Stimulated activated CD4-positive, alpha-beta T cell treated with anti-CD3 and anti-CD28 coated beads, Interleukin-12 subunit alpha, Interleukin-12 subunit beta, amount 100 ng/mL, for 24 hours (primary cell): ENCODE results near the gene MEGF6.
"Not testable (repeated sequence)": the region's sequence is repeated elsewhere in the genome, so short reads cannot be mapped to it uniquely, and the experiment has no call there.

Experiments used
- DNase-seq, 2 experiments: peaks; one replicate each; pipeline ENCODE4 v3.0.0-alpha.2; 2020; ENCODE audit warnings: low read depth in 2 of 2

Gene MEGF6

DNA sequence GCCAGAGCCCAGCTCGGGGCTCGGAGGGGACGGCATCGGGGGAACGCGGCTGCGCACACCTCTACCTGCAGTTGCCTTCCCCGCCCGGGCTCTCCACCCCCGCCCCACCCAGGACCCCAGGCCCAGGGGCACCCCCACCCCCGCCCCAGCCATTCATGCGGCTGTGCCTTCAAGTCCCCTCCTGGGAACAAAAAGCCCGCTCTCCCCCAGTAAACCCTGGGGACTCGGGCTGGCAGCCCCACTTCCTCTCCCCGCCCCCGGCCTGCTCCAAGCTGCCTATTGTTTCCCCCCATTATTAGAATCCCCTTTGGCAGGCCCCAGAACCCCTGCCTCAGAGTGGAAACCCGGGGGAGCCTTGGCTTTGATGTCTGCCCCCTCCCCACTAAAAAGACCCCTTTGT is 18.0 kb downstream of the MEGF6 start:
- DNase-seq = no peak

DNA sequence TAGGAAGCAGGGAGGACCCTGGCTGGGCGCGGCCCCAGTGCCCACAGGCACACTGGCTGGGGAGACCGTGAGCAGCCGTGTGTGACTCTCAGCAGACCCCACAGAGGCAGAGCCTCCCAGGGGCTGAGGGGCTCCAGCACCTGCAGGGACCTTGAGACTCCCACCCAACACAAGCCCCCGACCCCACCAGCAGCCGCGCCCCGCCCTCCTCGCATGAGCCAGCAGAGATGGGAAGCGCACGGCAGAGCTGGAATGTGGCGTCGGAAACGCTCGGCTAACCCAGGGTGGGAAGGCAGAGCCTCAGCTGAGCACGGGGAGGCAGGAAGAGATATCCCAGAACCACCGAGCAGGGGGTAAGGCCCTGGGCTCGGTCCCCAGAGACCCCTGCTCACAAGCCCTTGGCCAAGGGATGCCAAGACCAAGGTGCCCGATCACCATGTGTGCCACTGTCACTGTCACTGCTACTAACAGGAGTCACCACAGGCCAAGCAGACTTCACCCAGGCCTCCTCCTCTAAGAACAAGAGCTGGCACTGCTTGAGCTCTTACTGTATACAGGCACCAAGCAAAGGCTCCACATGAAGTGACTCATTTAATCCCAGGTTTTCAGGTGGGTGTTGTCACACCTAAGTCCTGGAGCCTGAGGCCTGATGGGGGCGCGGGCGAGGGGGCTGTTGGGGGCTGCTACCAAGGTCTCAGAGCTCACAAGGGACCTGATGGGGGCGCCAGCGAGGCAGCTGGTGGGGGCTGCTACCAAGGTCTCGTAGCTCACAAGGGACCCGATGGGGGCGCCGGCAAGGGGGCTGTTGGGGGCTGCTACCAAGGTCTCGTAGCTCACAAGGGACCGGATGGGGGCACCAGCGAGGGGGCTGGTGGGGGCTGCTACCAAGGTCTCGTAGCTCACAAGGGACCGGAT is 20.1 kb downstream of the MEGF6 start:
- DNase-seq = no peak

DNA sequence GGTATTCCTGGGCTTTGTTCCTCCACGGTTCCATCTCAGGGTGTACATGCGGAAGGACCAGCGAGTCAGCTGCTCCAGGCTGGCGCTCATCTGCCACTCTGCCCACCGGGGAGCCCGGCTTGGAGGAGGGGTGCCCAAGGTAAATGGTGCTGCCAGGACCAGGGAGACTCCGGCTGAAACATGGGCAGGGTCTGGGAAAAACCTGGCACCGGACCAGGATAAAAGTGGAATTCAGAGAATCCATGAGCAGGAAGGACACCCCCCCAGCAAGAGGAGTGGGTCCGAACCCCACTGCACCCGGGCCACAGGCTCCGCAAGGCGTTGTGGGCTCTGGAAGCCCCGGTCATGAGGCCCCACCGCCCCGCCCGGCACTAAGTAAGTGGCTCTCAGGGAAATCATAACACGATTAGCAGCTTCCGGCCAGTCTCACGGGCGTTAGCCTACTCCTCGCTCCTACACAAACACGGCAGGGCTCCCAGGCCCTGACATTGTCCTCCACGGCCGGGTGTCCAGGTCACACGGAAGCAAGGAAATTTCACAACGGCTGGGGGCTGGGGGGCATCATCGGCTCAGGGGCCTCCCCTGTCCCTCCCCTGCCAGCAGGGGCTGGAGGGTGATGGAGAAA is 21.1 kb downstream of the MEGF6 start:
- no peak for DNase-seq

DNA sequence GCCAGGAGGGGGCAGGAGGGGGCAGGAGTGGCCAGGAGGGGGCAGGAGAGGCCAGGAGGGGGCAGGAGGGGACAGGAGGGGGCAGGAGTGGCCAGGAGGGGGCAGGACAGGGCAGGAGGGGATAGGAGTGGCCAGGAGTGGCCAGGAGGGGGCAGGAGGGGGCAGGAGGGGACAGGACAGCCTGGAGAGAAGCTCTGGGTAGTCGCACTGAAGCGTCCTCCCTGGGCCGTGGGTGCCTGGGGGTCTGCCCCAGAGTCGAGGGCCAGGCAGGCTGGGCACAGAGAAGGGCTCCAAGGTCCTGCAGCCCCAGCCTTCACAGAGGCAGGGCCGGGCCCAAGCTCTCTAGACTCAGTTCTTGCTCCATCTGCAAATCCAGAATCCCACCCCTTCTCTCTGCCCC is 22.9 kb downstream of the MEGF6 start:
- DNase-seq = no peak

DNA sequence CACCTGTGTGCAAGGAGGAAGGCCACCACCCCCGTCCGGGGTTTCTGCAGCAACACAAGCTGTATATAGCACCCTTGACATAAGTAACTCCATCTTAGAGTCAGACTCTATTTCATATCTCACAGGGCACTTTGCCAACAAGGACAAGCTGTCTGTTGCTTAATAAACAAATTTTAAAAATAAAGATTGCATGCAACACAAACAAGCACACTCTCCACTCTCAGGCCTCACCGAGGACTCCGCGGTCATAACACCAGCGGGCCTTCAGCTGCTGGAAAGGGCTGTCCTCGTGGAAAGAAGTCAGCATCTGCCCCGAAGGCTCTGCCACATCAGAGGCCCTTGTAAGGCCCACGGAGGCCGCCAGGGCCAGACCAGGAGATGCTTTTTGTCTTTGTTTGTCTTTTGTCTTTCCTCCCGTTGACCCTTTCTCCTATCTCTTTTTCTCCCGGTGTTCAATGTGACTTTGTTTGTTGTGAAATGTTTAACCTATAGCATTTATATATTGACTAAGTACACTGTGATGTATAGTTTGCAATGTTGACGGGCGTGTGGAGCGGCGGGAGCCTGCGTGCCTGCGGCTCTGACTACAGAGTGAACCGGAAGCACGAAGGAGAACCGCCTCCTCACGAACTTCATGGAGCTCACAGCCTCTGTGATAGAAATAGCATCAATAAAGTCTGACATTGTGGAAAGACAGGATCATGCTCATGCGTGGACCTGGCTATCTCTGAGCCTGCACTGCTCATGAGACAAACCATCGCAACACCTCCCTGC is 24.1 kb downstream of the MEGF6 start:
- no peak for DNase-seq

DNA sequence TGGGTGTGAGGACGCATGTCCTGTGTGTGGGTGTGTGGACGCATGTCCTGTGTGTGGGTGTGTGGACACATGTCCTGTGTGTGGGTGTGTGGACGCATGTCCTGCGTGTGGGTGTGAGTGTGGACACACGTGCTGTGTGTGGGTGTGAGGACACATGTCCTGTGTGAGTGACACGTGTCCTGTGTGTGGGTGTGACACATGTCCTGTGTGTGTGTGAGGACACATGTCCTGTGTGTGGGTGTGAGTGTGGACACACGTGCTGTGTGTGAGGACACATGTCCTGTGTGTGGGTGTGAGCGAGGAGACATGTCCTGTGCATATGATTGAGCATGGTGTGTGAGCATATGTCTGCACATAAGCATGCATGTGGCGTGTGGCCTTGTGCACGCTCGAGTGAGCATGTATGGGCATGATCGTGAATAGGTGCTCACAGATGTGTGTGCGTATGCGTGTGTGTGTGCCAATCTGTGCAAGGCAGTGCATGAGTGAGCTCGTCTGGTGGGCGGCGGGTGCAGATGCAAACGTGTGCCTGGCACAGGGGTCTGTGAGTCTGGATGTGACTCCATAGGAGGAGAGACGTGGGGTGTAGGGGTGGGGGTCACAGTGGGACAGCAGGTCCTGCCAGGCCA is 25.3 kb downstream of the MEGF6 start:
- DNase-seq = no peak

DNA sequence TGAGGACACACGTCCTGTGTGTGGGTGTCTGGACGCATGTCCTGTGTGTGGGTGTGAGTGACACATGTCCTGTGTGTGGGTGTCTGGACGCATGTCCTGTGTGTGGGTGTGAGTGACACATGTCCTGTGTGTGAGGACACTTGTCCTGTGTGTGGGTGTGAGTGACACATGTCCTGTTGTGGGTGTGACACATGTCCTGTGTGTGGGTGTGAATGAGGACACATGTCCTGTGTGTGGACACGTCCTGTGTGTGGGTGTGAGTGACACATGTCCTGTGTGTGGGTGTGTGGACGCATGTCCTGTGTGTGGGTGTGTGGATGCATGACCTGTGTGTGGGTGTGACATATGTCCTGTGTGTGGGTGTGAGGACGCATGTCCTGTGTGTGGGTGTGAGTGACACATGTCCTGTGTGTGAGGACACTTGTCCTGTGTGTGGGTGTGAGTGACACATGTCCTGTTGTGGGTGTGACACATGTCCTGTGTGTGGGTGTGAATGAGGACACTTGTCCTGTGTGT is 25.9 kb downstream of the MEGF6 start:
- not testable (repeated sequence) for DNase-seq

DNA sequence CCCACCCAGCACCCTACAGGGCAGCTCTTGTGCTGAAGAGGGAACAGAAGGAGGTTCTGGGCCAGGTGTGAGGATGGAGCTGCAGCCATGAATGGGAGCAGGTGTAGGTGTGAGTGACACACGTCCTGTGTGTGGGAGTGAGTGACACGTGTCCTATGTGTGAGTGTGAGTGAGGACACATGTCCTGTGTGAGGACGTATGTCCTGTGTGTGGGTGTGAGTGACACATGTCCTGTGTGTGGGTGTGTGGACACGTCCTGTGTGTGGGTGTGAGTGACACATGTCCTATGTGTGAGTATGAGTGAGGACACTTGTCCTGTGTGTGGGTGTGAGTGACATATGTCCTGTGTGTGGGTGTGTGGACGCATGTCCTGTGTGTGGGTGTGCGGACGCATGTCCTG is 26.4 kb downstream of the MEGF6 start:
- DNase-seq = no peak

DNA sequence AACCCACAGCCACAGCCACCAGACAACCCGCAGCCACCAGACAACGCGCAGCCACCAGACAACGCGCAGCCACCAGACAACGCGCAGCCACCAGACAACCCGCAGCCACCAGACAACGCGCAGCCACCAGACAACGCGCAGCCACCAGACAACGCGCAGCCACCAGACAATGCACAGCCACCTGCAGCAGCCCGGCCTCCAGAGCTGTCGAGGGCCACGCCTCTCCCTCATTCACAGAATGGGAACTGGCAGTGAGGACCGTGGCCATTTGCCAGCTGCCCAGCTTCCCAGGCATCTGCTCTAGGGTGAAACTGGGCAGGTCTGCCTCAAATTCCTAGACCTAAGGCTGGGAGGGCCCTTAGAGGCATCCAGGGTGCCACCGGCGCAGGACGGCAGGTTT is 27.6 kb downstream of the MEGF6 start:
- DNase-seq = not testable (repeated sequence)

DNA sequence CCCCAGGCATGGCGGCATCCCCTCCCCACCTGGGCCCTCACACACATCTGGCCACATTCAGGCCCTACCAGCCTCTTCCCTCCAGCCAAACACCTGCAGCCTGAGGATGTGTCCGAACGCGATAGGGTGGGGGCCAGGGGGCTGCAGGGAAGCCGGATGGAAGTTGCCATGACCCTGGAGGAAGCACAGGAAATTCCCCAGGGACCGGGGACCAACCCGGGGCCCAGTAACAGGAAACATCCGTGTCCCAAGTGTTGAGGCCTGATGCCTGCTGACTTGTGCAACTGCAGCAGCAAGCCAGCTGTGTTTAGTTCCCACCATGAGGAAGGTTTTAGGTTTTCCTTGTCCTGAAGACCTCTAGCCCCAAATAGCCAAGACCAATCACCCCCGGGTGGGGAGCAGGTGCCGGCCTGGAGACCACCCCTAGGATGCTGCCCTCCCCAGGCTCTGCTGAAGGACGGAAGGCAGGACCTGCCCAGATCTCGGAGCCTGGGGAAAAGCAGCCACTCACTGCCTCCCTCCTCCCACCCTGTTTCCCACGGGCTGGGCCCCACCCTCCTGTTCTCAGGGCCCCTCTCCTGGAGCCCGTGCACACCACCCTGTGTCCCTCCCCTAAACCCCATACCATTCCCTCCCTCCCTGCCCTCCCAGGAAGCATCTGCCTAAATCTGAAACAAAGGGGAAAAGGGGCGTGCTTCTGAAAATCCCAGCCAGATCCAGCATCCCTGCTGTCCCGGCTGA is 29.8 kb downstream of the MEGF6 start:
- DNase-seq = no peak

DNA sequence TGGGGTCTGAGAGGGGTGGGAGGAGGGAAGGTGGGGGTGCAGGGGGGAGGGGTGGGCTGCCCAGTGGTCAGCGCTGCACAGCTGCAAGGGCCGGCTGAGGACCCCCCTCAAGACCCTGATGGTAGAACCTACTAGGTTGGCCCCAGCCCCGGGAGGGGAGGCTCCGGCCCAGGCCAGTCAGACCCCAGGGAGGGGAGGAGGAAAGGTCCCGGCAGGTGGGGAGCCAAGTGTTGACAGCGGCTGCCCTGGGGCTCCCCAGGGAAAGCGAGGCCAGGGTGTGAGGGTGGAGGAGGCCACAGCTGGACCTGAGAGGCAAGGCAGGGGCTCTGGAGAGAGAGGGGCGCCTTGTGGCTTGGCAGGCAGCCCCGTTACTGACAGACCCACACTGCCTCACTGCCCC is 31.1 kb downstream of the MEGF6 start:
- DNase-seq = no peak

DNA sequence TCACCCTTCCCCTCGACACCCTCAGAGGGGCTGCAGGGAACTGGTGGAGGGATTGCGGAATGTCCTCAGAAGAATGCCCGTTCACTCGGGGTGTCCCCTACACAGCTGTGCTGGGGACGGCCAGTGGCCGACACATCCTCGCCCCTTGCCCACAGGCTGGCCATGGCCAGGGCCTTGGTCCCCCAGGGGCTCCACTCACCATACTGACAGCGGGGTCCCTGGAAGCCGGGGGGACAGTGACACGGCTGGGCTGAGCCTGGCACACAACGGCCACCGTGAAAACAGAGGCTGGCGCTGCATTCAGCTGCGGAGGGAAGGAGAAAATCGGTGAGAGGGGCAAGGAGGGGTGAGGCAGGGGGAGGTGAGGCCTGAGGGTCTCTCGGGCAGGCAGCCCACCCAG is 31.7 kb downstream of the MEGF6 start:
- DNase-seq = no peak

DNA sequence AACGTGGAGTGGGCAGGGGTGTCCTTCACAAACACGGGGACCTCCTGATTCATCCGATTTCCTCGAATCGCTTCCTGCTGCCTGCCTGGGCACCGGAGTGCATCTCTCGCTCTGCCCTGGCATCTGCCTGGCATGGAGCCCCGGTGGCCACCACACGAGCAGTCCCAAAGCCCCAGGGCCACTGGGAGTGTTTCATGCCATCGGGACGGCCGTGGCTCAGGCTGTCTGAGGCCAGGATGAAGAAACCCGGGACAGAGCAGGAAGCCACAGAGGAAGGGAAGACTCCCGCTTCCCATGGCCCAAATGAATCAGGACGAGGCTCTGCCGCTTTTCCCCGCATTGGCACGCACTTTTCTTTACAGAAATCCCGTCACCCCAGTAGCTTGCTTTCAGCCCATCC is 32.4 kb downstream of the MEGF6 start:
- DNase-seq = no peak

DNA sequence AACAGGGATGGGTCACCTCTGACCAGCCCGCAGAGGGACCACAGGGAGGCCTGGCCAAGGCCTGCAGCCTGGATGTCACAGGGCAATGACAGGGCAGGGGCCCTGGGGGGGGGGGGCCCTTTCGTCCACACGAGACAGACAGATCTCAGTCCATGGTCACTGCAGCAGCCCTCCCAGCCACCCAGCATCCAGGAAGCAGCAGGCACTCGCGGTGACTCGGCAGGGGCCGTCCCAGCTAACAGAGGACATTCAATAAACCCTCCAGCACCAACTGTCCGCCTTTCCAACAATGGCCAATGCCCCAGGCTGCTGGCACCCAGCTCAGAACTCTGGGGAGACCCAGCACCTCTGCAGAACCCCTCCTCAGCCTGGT is 32.9 kb downstream of the MEGF6 start:
- no peak for DNase-seq

DNA sequence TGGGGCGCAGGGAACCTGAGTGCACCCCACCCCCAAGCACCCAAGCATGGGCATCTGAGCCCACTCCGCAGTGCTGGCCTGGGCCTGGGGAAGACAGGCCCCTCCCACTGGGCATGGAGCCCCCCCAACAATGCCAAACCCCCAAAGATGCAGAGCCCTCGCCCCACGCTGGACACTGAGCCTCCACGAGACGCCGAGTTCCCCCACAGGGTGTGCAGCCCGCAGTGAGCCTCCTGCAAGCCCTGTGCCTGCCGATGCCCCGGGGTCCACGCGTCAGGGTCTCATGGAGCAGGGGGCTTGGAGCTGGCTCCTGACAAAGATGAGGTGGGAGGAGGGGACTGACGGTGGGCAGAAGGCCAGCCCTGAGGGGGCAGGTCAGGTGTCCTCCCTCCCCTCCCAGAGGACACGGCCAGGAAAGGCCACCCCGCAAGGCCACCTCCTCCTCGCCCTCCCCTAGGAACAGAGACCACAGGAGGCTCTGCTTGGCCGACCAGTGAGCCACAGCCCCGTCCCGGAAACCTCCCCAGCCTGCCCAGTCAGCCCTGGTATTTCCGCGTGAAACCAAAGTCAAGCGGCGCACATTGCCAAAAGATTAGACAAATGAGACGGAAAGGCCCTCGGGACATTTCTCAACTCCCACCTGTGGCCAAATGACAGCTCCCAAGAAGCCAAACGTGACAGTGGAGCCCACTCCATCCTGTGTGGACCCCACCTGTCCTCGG is 33.4 kb downstream of the MEGF6 start:
- no peak for DNase-seq

DNA sequence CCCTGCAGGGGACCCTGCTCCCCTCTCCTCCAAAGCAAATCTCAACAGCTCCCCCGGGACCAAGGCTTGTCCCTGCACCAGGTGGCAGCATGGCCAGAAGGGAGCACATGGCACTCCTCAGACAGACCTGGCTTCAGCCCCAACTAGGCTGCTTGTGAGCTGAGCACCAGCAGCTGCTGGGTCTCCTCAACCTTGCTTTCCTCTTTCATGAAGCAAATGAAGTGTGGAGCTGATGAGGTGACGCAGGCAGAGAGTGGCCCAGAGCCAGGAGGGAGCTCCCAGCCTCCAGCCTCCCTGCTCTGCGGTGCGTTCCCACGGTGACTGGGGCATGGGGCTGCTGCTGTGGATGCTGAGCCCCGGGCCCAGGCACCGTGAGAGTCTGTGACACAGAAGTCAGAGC is 34.0 kb downstream of the MEGF6 start:
- no peak for DNase-seq

DNA sequence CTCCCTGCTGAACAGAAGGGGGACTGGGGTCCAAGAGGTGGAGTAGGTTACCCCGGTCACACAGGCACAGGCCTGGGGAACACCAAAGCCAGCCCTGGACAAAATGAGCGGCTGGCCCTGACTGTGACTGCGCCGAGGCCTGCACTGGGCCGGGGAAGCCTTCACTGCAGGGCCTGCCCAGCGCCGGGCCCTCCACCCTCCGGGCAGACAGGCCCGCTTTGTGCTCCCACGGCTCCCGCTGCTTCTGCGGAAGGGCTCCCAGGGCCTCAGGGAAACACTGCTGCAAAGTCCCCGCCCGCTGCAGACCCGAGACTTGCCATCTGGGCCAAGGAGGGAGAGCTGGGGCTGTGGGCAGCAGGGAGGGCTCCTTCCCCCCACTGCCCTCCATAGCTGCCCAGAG is 35.3 kb downstream of the MEGF6 start:
- DNase-seq = no peak

DNA sequence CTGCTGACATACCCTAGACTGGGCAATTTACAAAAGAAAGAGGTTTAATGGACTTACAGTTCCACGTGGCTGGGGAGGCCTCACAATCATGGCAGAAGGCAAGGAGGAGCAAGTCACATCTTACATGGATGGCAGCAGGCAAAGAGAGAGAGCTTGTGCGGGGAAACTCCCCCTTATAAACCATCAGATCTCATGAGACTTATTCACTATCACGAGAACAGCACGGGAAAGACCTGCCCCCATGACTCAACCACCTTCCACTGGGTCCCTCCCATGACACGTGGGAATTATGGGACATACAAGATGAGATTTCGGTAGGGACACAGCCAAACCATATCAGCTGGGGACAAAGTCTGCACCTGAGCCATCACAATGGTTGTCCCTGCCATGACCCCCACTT is 35.8 kb downstream of the MEGF6 start:
- DNase-seq = not testable (repeated sequence)

DNA sequence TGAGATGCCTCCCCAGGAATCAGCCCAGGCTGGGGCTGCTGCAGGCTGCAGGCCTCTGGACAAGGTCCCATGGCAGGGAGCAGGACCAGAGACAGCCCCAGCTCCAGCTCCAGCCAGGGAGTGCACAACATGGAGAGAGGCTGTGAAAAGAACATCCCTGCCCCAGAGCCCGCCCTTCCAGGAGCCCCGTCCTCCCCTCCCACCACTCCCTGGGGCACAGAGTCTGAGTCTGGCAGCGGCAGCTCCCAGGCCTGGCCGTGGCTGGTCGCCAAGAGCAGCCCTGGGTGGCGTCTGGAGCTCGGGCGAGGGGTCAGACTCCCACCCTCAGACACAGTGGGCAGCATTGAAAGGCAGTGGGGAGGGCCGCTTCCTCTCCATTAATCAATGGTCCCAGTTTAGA is 37.8 kb downstream of the MEGF6 start:
- no peak for DNase-seq

DNA sequence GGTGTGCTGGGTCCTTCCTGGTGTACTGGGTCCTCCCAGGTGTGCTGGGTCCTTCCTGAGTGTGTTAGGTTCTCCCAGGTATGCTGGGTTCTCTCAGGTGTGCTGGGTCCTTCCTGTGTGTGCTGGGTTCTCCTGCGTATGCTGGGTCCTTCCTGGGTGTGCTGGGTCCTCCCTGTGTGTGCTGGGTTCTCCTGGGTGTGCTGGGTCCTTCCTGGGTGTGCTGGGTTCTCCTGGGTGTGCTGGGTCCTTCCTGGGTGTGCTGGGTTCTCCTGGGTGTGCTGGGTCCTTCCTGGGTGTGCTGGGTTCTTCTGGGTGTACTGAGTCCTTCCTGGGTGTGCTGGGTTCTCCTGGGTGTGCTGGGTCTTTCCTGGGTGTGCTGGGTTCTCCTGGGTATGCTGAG is 38.7 kb downstream of the MEGF6 start:
- not testable (repeated sequence) for DNase-seq

DNA sequence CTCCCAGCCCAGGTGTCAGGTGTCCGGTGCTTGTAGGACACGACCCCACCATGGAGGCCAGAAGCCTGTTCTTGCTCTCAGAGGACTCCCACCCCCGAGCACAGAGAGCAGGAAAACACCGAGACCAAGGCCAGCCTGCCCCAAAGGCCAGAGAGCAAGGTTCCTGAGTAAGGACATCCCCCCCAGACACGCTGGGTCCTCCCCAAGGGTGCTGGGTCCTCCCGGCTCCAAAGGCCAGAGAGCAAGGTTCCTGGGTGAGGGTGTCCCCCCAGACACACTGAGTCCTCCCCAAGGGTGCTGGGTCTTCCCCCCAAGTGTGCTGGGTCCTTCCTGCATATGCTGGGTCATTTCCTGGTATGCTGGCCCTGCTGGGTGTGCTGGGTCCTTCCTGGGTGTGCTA is 40.0 kb downstream of the MEGF6 start:
- no peak for DNase-seq
